Measurements from ENCODE around the gene FOLR2. TPM values are rescaled to one million over a fixed set of nuclear protein-coding genes. Genes with fewer than 3 reads are reported as not detected.
"Not testable (repeated sequence)": the region's sequence is repeated elsewhere in the genome, so short reads cannot be mapped to it uniquely, and the experiment has no call there.

FOLR2 gene
- total and polyA plus RNA-seq, 2 of the 8 experiments (the other 6 are each of a cell fraction or from before 2014, with no cell fraction given): not detected

- H3K9ac ChIP-seq (replicated peaks in 1 of 4; ENCODE audit: extremely low read depth in 1 of 4, low read depth in 3 of 4, low read length in 3 of 4); H4K5ac ChIP-seq (ENCODE audit: insufficient read length, low read depth, low read length); H2BK120ac ChIP-seq (replicated peaks; ENCODE audit: low read depth, low read length); H3K23me2 ChIP-seq (ENCODE audit: low read depth, low read length); H3K18ac ChIP-seq (ENCODE audit: extremely low read depth, low read length); H2BK15ac ChIP-seq (ENCODE audit: low read length); H3K4me3 ChIP-seq (ENCODE audit: extremely low read depth in 1 of 4, insufficient read depth in 2 of 4, low read depth in 3 of 4, low read length in 4 of 4); H3K23ac ChIP-seq (ENCODE audit: insufficient read length); H3K79me2 ChIP-seq (ENCODE audit: control insufficient read depth in 1 of 2, insufficient read depth in 2 of 2, low read length in 2 of 2); H4K8ac ChIP-seq (ENCODE audit: extremely low read depth, insufficient read depth, low read length); H3K79me1 ChIP-seq (ENCODE audit: low read depth, low read length); H3K27ac ChIP-seq (ENCODE audit: low read depth, low read length); H2AFZ ChIP-seq (ENCODE audit: low read length); H3K56ac ChIP-seq (replicated peaks; ENCODE audit: insufficient read length, low read depth, low read length); DNase-seq (ENCODE audit: low read depth in 1 of 2, low spot score in 2 of 2); H2BK12ac ChIP-seq (ENCODE audit: low read depth, low read length); H3K36me3 ChIP-seq (ENCODE audit: control insufficient read depth in 2 of 4, insufficient read depth in 4 of 4, low read length in 3 of 4); H2BK20ac ChIP-seq (ENCODE audit: low read length); H3K9me3 ChIP-seq (ENCODE audit: insufficient read depth in 2 of 2, low read depth in 1 of 2, low read length in 1 of 2); H3K4me2 ChIP-seq (ENCODE audit: insufficient read depth in 1 of 2, low read depth in 2 of 2, low read length in 2 of 2); H4K20me1 ChIP-seq (replicated peaks in 1 of 2; ENCODE audit: control insufficient read depth in 1 of 2, insufficient read depth in 2 of 2, low read length in 2 of 2); FAIRE-seq; H3K4ac ChIP-seq (replicated peaks; ENCODE audit: insufficient read length, low read depth, low read length); H3K14ac ChIP-seq (ENCODE audit: insufficient read length); H3K4me1 ChIP-seq (replicated peaks in 1 of 4; ENCODE audit: control insufficient read depth in 3 of 4, insufficient read depth in 4 of 4, low read length in 3 of 4); H4K91ac ChIP-seq (replicated peaks; ENCODE audit: insufficient read length, low read length); H2BK5ac ChIP-seq (ENCODE audit: low read depth, low read length); H3K27me3 ChIP-seq (replicated peaks in 1 of 4; ENCODE audit: control insufficient read depth in 3 of 4, extremely low read depth in 1 of 4, insufficient read depth in 3 of 4, low read length in 3 of 4); H2AK5ac ChIP-seq (ENCODE audit: low read depth, low read length): not testable (repeated sequence)
- peak; percentile 34; the same call in 1 of the 2 replicates for TF ChIP-seq SRF (IDR thresholded peaks at IDR 0.05; ENCODE audit: low read depth, low read length)
- POLR2A ChIA-PET (ENCODE audit: partially characterized antibody): interaction anchor here (0.8 to 0.9 kb wide), 2 partner anchors 20 to 149 kb away, joined by 3 to 4 read pairs; no protein-coding TSS in a partner anchor
- 71% methylated on average over 2 of the region's 2 CpGs; no CpG with 5 or more reads in 1 of the 2 experiments for WGBS, 2 experiments (ENCODE audit: extremely low coverage in 1 of 2, insufficient coverage in 1 of 2, insufficient read length in 1 of 2, insufficient replicate concordance in 2 of 2, low coverage in 1 of 2, low lambda C conversion rate in 2 of 2, missing lambda C conversion rate in 1 of 2)
- CTCF ChIA-PET (ENCODE audit: partially characterized antibody): interaction anchor here (0.8 to 3.0 kb wide), 8 partner anchors 10 to 224 kb away, joined by 3 to 19 read pairs (median 3); partner anchors contain the start of gene FOLR2
Observed at GRCh38 chr11:72206794-72207193, 9.8 kb upstream of the FOLR2 start.

Data from H1 (cell line).